Breast epithelium (tissue), 4 donors: ENCODE results near the gene SYNJ1. TPM values are rescaled to one million over a fixed set of nuclear protein-coding genes. Genes with fewer than 3 reads are reported as not detected.

Experiments used
- DNase-seq, 2 donors: peaks; one replicate each; pipeline ENCODE4 v3.0.0-alpha.2; 2019; ENCODE audit warnings: low spot score in 2 of 2
- H3K27ac ChIP-seq, 2 donors: fragments of 200-600 bp; sonication (generic) in 1 of 2; one replicate each; pipeline ENCODE4 v1.5.1; 2016 to 2019; ENCODE audit warnings: mild to moderate bottlenecking in 1 of 2
- H3K27me3 ChIP-seq, 2 donors: fragments of 200-600 bp; sonication (generic) in 1 of 2; one replicate each; pipeline versions ENCODE4 v1.5.1 to v1.6.0; 2017 to 2019; ENCODE audit warnings: control low read depth in 1 of 2, mild to moderate bottlenecking in 1 of 2
- H3K36me3 ChIP-seq: fragments of 200-600 bp; one replicate; pipeline ENCODE4 v1.5.1; 2019
- H3K4me1 ChIP-seq, 2 donors: fragments of 200-600 bp; sonication (generic); one replicate each; pipeline ENCODE4 v1.5.1; 2016 to 2019; ENCODE audit warnings: control low read depth in 1 of 2
- H3K4me3 ChIP-seq, 3 donors: fragments of 200-600 bp; sonication (generic); 1 replicate in 2 of 3; 2 replicates in 1 of 3; pipeline ENCODE4 v1.5.1; 2016 to 2019; ENCODE audit warnings: mild to moderate bottlenecking in 3 of 3, moderate library complexity in 2 of 3
- H3K9me3 ChIP-seq, 2 donors: fragments of 200-600 bp; sonication (generic) in 1 of 2; one replicate each; pipeline ENCODE4 v1.5.1; 2016 to 2019; ENCODE audit warnings: control low read depth in 1 of 2
- CTCF ChIP-seq, 3 donors: fragments of 450-650 bp; IDR thresholded peaks; one replicate each; pipeline ENCODE4 v1.5.1; 2016 to 2017; ENCODE audit warnings: antibody characterized with exemption in 3 of 3, mild to moderate bottlenecking in 3 of 3, moderate library complexity in 3 of 3
- POLR2A ChIP-seq: fragments of 450-650 bp; IDR thresholded peaks from one replicate; pipeline ENCODE4 v1.6.1; 2016; ENCODE audit warnings: antibody characterized with exemption, mild to moderate bottlenecking, moderate library complexity
- POLR2AphosphoS5 ChIP-seq, 3 donors: sonication (generic); formaldehyde crosslinking; IDR thresholded peaks; one replicate each; pipeline ENCODE4 v1.6.1; 2017; ENCODE audit warnings: antibody characterized with exemption in 3 of 3
- intact Hi-C: fragments of 100-400 bp; cut with DNase I; formaldehyde crosslinking; loops from one replicate; pipeline ENCODE4 v1.15.1; 2023; ENCODE audit warnings: low total_unique reads
- total RNA-seq, 3 donors: library from RNA; depleted of rRNA; stranded (reverse); fragments of >200 nt; gene quantifications; one replicate each; pipeline ENCODE4 v1.1.0, GENCODE V29; 2016

Gene SYNJ1
- total RNA-seq, 3 donors from 2014 or later: 8.2 to 13.9 (median 11.0) TPM

GRCh38 chr21:32658524-32658923, 69.3 kb downstream of the SYNJ1 start:
- no peak overlapping the region for H3K27ac ChIP-seq
- H3K27me3 ChIP-seq: no peaks in the 10 kb centered on the region
- H3K4me1 ChIP-seq: no peaks in the 10 kb centered on the region
- intact Hi-C loops: loop anchor here (5.0 kb wide), 1 partner anchor 466 kb away; no protein-coding TSS in a partner anchor
- no peak for DNase-seq
- H3K36me3 ChIP-seq: no peaks in the 10 kb centered on the region
- no peak overlapping the region for H3K4me3 ChIP-seq
- peaks cover 0 to 2% of the 10 kb centered on the region in 2 donors for H3K9me3 ChIP-seq
- no peak for TF ChIP-seq POLR2AphosphoS5 (IDR thresholded peaks at IDR 0.05)
- no peak for TF ChIP-seq CTCF (IDR thresholded peaks at IDR 0.05)
- TF ChIP-seq POLR2A: no peak

GRCh38 chr21:32653326-32653901, 74.4 kb downstream of the SYNJ1 start:
- H3K36me3 ChIP-seq: no peaks in the 10 kb centered on the region
- H3K4me3 ChIP-seq: no peak overlapping the region
- no peaks in the 10 kb centered on the region for H3K9me3 ChIP-seq
- DNase-seq: no peak
- no peak for TF ChIP-seq POLR2A
- TF ChIP-seq POLR2AphosphoS5 (IDR thresholded peaks at IDR 0.05): no peak
- TF ChIP-seq CTCF (IDR thresholded peaks at IDR 0.05): peak in 2 of 3 donors; percentile 26 to 29
- intact Hi-C loops: no loop called here
- no peaks in the 10 kb centered on the region for H3K27me3 ChIP-seq
- H3K27ac ChIP-seq: no peak overlapping the region
- no peaks in the 10 kb centered on the region for H3K4me1 ChIP-seq

GRCh38 chr21:32648165-32648564, 79.6 kb downstream of the SYNJ1 start:
- H3K9me3 ChIP-seq: no peaks in the 10 kb centered on the region

GRCh38 chr21:32645261-32646182, 82.3 kb downstream of the SYNJ1 start:
- H3K27me3 ChIP-seq: no peaks in the 10 kb centered on the region
- no peak for DNase-seq
- peaks cover 3% of the 10 kb centered on the region for H3K36me3 ChIP-seq
- H3K9me3 ChIP-seq: no peaks in the 10 kb centered on the region
- no peaks in the 10 kb centered on the region for H3K4me1 ChIP-seq
- no peak overlapping the region for H3K27ac ChIP-seq
- no peak overlapping the region for H3K4me3 ChIP-seq
- TF ChIP-seq CTCF (IDR thresholded peaks at IDR 0.05): no peak
- TF ChIP-seq POLR2AphosphoS5 (IDR thresholded peaks at IDR 0.05): no peak
- TF ChIP-seq POLR2A: no peak
- intact Hi-C loops: no loop called here

More at GRCh38 chr21:32648165-32648564, 79.6 kb downstream of the SYNJ1 start:
- DNase-seq: no peak
- no peaks in the 10 kb centered on the region for H3K27me3 ChIP-seq
- intact Hi-C loops: no loop called here
- H3K36me3 ChIP-seq: peaks cover 3% of the 10 kb centered on the region
- H3K4me1 ChIP-seq: no peaks in the 10 kb centered on the region
- no peak overlapping the region for H3K27ac ChIP-seq
- TF ChIP-seq POLR2A (no peak), POLR2AphosphoS5 (IDR thresholded peaks at IDR 0.05) (no peak), CTCF (IDR thresholded peaks at IDR 0.05) (no peak)
- no peak overlapping the region for H3K4me3 ChIP-seq
